NCI-H510A (cell line): ENCODE measurements around the gene SDCCAG8.

Experiments used
- DNase-seq: peaks from one replicate; lab custom pipeline; 2025; lab: John Stamatoyannopoulos, UW

The SDCCAG8 gene

GRCh38 chr1:243505986-243506689 lies 250.3 kb downstream of the SDCCAG8 start:
- no peak for DNase-seq

GRCh38 chr1:243507001-243507671 lies 251.3 kb downstream of the SDCCAG8 start:
- no peak for DNase-seq

GRCh38 chr1:243507672-243508302 lies 251.9 kb downstream of the SDCCAG8 start:
- no peak for DNase-seq

- no peak for DNase-seq
Measured at GRCh38 chr1:243508303-243508713, 252.5 kb downstream of the SDCCAG8 start.

GRCh38 chr1:243508943-243509342 lies 253.1 kb downstream of the SDCCAG8 start:
- no peak for DNase-seq

- DNase-seq: no peak
Measured at GRCh38 chr1:243510928-243511327, 255.1 kb downstream of the SDCCAG8 start.

- no peak for DNase-seq
Measured at GRCh38 chr1:243513726-243514491, 258.1 kb downstream of the SDCCAG8 start.

- DNase-seq: no peak
Measured at GRCh38 chr1:243514927-243515326, 259.1 kb downstream of the SDCCAG8 start.

- DNase-seq: no peak
Measured at GRCh38 chr1:243520831-243521230, 265.0 kb downstream of the SDCCAG8 start.

- DNase-seq: no peak
Measured at GRCh38 chr1:243523766-243524165, 267.9 kb downstream of the SDCCAG8 start.

GRCh38 chr1:243525085-243525487 lies 269.2 kb downstream of the SDCCAG8 start:
- DNase-seq: no peak

GRCh38 chr1:243526180-243526579 lies 270.3 kb downstream of the SDCCAG8 start:
- peak; percentile 48 for DNase-seq

GRCh38 chr1:243528459-243529121 lies 272.7 kb downstream of the SDCCAG8 start:
- DNase-seq: no peak

- no peak for DNase-seq
Measured at GRCh38 chr1:243529512-243529911, 273.7 kb downstream of the SDCCAG8 start.

- no peak for DNase-seq
Measured at GRCh38 chr1:243535014-243535413, 279.2 kb downstream of the SDCCAG8 start.

- DNase-seq: no peak
Measured at GRCh38 chr1:243539636-243540035, 283.8 kb downstream of the SDCCAG8 start.

- DNase-seq: no peak
Measured at GRCh38 chr1:243542739-243543415, 287.0 kb downstream of the SDCCAG8 start.

GRCh38 chr1:243543501-243543900 lies 287.7 kb downstream of the SDCCAG8 start:
- DNase-seq: no peak

- no peak for DNase-seq
Measured at GRCh38 chr1:243546457-243546856, 290.6 kb downstream of the SDCCAG8 start.

GRCh38 chr1:243547891-243548290 lies 292.1 kb downstream of the SDCCAG8 start:
- DNase-seq: no peak

- DNase-seq: no peak
Measured at GRCh38 chr1:243548516-243548915, 292.7 kb downstream of the SDCCAG8 start.
